Smooth muscle cell (in vitro differentiated cells): ENCODE results near the gene ALG9. TPM values are rescaled to one million over a fixed set of nuclear protein-coding genes. Genes with fewer than 3 reads are reported as not detected.
A peak's percentile ranks its signal among the peaks of the same experiment; 100 is the strongest.

Source experiments
- DNase-seq: peaks from one replicate; lab custom pipeline; 2025; ENCODE audit not compliant: unreplicated experiment; lab: John Stamatoyannopoulos, UW
- H2AFZ ChIP-seq: fragments of 200-600 bp; sonication (generic); 2 replicates; pipeline ENCODE4 v1.6.0; 2016; ENCODE audit warnings: antibody characterized with exemption, low read depth, mild to moderate bottlenecking
- H3F3A ChIP-seq: fragments of 200-600 bp; sonication (generic); 2 replicates; pipeline ENCODE4 v1.6.0; 2017; ENCODE audit warnings: antibody characterized with exemption, low read depth
- H3K27ac ChIP-seq: fragments of 200-600 bp; sonication (generic); 2 replicates; pipeline ENCODE4 v1.5.1; 2016; ENCODE audit warnings: low read depth, mild to moderate bottlenecking
- H3K27me3 ChIP-seq: fragments of 200-600 bp; sonication (generic); 2 replicates; pipeline ENCODE4 v1.6.1; 2016; ENCODE audit warnings: low read depth, mild to moderate bottlenecking
- H3K36me3 ChIP-seq: fragments of 200-600 bp; sonication (generic); 2 replicates; pipeline ENCODE4 v1.5.1; 2016; ENCODE audit warnings: low read depth
- H3K4me1 ChIP-seq: fragments of 200-600 bp; sonication (generic); 2 replicates; pipeline ENCODE4 v1.5.1; 2016; ENCODE audit warnings: low read depth
- H3K4me2 ChIP-seq: fragments of 200-600 bp; sonication (generic); 2 replicates; pipeline ENCODE4 v1.6.0; 2016; ENCODE audit warnings: mild to moderate bottlenecking
- H3K4me3 ChIP-seq: fragments of 200-600 bp; sonication (generic); 2 replicates; pipeline ENCODE4 v1.5.1; 2016; ENCODE audit warnings: mild to moderate bottlenecking
- H3K79me2 ChIP-seq: fragments of 200-600 bp; sonication (generic); 2 replicates; pipeline ENCODE4 v1.6.0; 2016; ENCODE audit warnings: low read depth, mild to moderate bottlenecking
- H3K9ac ChIP-seq: fragments of 200-600 bp; sonication (generic); 2 replicates; pipeline ENCODE4 v1.6.0; 2016; ENCODE audit warnings: low read depth
- H3K9me3 ChIP-seq: fragments of 200-600 bp; sonication (generic); replicated peaks from 2 replicates; pipeline ENCODE4 v1.5.1; 2016; ENCODE audit warnings: low read depth
- H4K20me1 ChIP-seq: fragments of 200-600 bp; sonication (generic); 2 replicates; pipeline ENCODE4 v1.6.0; 2016; ENCODE audit warnings: low read depth
- CTCF ChIP-seq: fragments of 200-600 bp; sonication (generic); IDR thresholded peaks from 2 replicates; pipeline ENCODE4 v1.5.1; 2017; ENCODE audit warnings: borderline replicate concordance, mild to moderate bottlenecking, antibody characterized with exemption; ENCODE audit not compliant: insufficient read depth, poor library complexity, severe bottlenecking
- WGBS: methylation state at CpG from one replicate; pipeline ENCODE4 v1.1.7; 2016; ENCODE audit warnings: low lambda C conversion rate; 5-methylcytosine and 5-hydroxymethylcytosine counted together
- polyA plus RNA-seq: library from polyadenylated mRNA; unstranded; fragments of >200 nt; fragmentation: Nextera tagmentation; extraction: Ambion mirVana; gene quantifications from 2 replicates; pipeline ENCODE4 v1.2.1, GENCODE V29; 2016
- total RNA-seq: library from RNA; depleted of rRNA; stranded (reverse); fragments of >200 nt; gene quantifications from 2 replicates; pipeline ENCODE4 v1.2.3, GENCODE V29; 2014

The ALG9 gene
- total and polyA plus RNA-seq, 2 experiments from 2014 or later = 70.5 to 116 TPM

GRCh38 chr11:111860257-111860656, 11.1 kb downstream of the ALG9 start:
- H3K4me2 ChIP-seq = no peak overlapping the region
- H3K4me3 ChIP-seq = no peak overlapping the region
- H3K9me3 ChIP-seq = no peaks in the 10 kb centered on the region
- DNase-seq = no peak
- WGBS = 96% methylated on average over 3 of the region's 3 CpGs
- H3K27ac ChIP-seq = no peak overlapping the region
- no peak for TF ChIP-seq CTCF
- no peak overlapping the region for H3K9ac ChIP-seq
- H4K20me1 ChIP-seq = no peaks in the 10 kb centered on the region
- H2AFZ ChIP-seq = no peak overlapping the region
- H3K79me2 ChIP-seq = no peaks in the 10 kb centered on the region
- H3K36me3 ChIP-seq = peaks cover 13% of the 10 kb centered on the region
- H3K4me1 ChIP-seq = no peaks in the 10 kb centered on the region
- H3F3A ChIP-seq = no peaks in the 10 kb centered on the region
- no peaks in the 10 kb centered on the region for H3K27me3 ChIP-seq

- no peak overlapping the region for H3K4me2 ChIP-seq
- H3K79me2 ChIP-seq = no peaks in the 10 kb centered on the region
- H3K27ac ChIP-seq = no peak overlapping the region
- no peaks in the 10 kb centered on the region for H3K4me1 ChIP-seq
- H4K20me1 ChIP-seq = no peaks in the 10 kb centered on the region
- H3K36me3 ChIP-seq = peaks cover 3% of the 10 kb centered on the region
- no peak overlapping the region for H2AFZ ChIP-seq
- H3K9me3 ChIP-seq = no peaks in the 10 kb centered on the region
- H3F3A ChIP-seq = no peaks in the 10 kb centered on the region
- TF ChIP-seq CTCF = no peak
- DNase-seq = no peak
- no peak overlapping the region for H3K4me3 ChIP-seq
- no peak overlapping the region for H3K9ac ChIP-seq
- no peaks in the 10 kb centered on the region for H3K27me3 ChIP-seq
These were observed 15.9 kb downstream of the ALG9 start for GRCh38 chr11:111855506-111855905.

DNA sequence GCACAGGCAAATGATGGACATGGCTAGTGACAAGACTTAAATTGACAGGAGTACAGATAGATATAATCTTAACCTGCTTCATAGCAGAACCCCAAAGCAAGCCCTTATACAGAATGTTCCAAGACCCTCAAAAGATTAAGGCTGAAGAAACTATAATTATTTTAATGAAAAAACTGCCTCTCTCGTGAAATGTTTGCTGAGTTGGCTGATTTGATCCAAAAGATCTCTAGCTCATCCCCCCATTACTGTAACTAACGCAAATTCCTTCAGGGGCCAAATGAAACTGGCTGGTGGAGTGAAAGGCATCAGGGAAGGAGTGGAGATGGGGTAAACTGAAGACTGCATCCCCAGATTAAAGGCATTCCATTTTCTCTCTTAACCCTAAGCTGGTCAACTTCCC, 19.3 kb downstream of the ALG9 start:
- Histone ChIP-seq H3K9me3 (no peaks in the 10 kb centered on the region), H3K36me3 (no peaks in the 10 kb centered on the region)
- no peak for TF ChIP-seq CTCF

GRCh38 chr11:111851636-111852035, 19.7 kb downstream of the ALG9 start:
- DNase-seq = no peak
- Histone ChIP-seq H3K36me3 (no peaks in the 10 kb centered on the region), H2AFZ (no peak overlapping the region)

More for the DNA sequence above, 19.3 kb downstream of the ALG9 start:
- H3K9ac ChIP-seq = no peak overlapping the region
- DNase-seq = no peak
- H2AFZ ChIP-seq = no peak overlapping the region
- H4K20me1 ChIP-seq = no peaks in the 10 kb centered on the region
- H3K27me3 ChIP-seq = no peaks in the 10 kb centered on the region
- peaks cover 3% of the 10 kb centered on the region for H3K4me1 ChIP-seq
- peaks cover 7% of the 10 kb centered on the region for H3F3A ChIP-seq
- no peak overlapping the region for H3K4me3 ChIP-seq
- no peak overlapping the region for H3K4me2 ChIP-seq
- 91% methylated on average over 2 of the region's 2 CpGs for WGBS
- no peak overlapping the region for H3K27ac ChIP-seq
- no peaks in the 10 kb centered on the region for H3K79me2 ChIP-seq

More at GRCh38 chr11:111851636-111852035, 19.7 kb downstream of the ALG9 start:
- no peak overlapping the region for H3K4me3 ChIP-seq
- H3K4me1 ChIP-seq = peaks cover 8% of the 10 kb centered on the region
- peaks cover 12% of the 10 kb centered on the region for H3F3A ChIP-seq
- peaks cover under 1% of the 10 kb centered on the region for H4K20me1 ChIP-seq
- H3K27me3 ChIP-seq = no peaks in the 10 kb centered on the region
- TF ChIP-seq CTCF = peak; percentile 25
- no peak overlapping the region for H3K9ac ChIP-seq
- no peak overlapping the region for H3K27ac ChIP-seq
- no peak overlapping the region for H3K4me2 ChIP-seq
- H3K79me2 ChIP-seq = no peaks in the 10 kb centered on the region
- H3K9me3 ChIP-seq = no peaks in the 10 kb centered on the region
